DMS53 (cell line): ENCODE data around the gene PNPLA2.

Experiments used
- DNase-seq: peaks from one replicate; lab custom pipeline; 2025; lab: John Stamatoyannopoulos, UW

The PNPLA2 gene

GRCh38 chr11:786235-787083 is 32.3 kb upstream of the PNPLA2 start:
- DNase-seq: no peak

GRCh38 chr11:787084-787675 is 31.5 kb upstream of the PNPLA2 start:
- DNase-seq: no peak

GRCh38 chr11:788009-788640 is 30.6 kb upstream of the PNPLA2 start:
- DNase-seq: no peak

- DNase-seq: peak; percentile 54
These were observed 29.5 kb upstream of the PNPLA2 start for GRCh38 chr11:788953-789940.

- peak; percentile 79 for DNase-seq
These were observed 28.8 kb upstream of the PNPLA2 start, which contains the start of gene CEND1 for GRCh38 chr11:789943-790342. Gene CEND1 (minus strand): TSS chr11:790090. CDS start chr11:788576, 1,514 bp downstream.

- DNase-seq: no peak
These were observed 27.8 kb upstream of the PNPLA2 start for GRCh38 chr11:790721-791564.

- no peak for DNase-seq
These were observed 26.8 kb upstream of the PNPLA2 start for GRCh38 chr11:791658-792534.

GRCh38 chr11:792535-792821 is 26.2 kb upstream of the PNPLA2 start:
- DNase-seq: no peak

GRCh38 chr11:792873-793272 is 25.8 kb upstream of the PNPLA2 start:
- no peak for DNase-seq

GRCh38 chr11:793556-793955 is 25.2 kb upstream of the PNPLA2 start:
- DNase-seq: no peak

GRCh38 chr11:794013-794765 is 24.5 kb upstream of the PNPLA2 start:
- no peak for DNase-seq

- DNase-seq: no peak
These were observed 23.7 kb upstream of the PNPLA2 start for GRCh38 chr11:794766-795633.

GRCh38 chr11:795634-796564 is 22.8 kb upstream of the PNPLA2 start:
- DNase-seq: peak; percentile 89

- peak; percentile 66 for DNase-seq
These were observed 22.0 kb upstream of the PNPLA2 start for GRCh38 chr11:796565-797295.

- peak; percentile 91 for DNase-seq
These were observed 21.2 kb upstream of the PNPLA2 start for GRCh38 chr11:797296-798092.
